Measurements from ENCODE around the gene DENND2C. TPM values are rescaled to one million over a fixed set of nuclear protein-coding genes. Genes with fewer than 3 reads are reported as not detected.

DENND2C gene
- total RNA-seq, 1 donor from 2014 or later: 1.6 TPM

- DNase-seq (ENCODE audit: extremely low spot score, unreplicated experiment): no peak
- no peaks in the 10 kb centered on the region for H3K36me3 Mint-ChIP-seq (ENCODE audit: unreplicated experiment)
- H3K4me1 Mint-ChIP-seq (ENCODE audit: unreplicated experiment): no peaks in the 10 kb centered on the region
- no peaks in the 10 kb centered on the region for H3K9me3 Mint-ChIP-seq (ENCODE audit: unreplicated experiment)
- H3K27ac Mint-ChIP-seq (ENCODE audit: unreplicated experiment): no peak overlapping the region
- no peak for TF ChIP-seq CTCF (IDR thresholded peaks at IDR 0.05)
- peaks cover 19% of the 10 kb centered on the region for H3K27me3 Mint-ChIP-seq (ENCODE audit: unreplicated experiment)
- no peak overlapping the region for H3K4me3 Mint-ChIP-seq (ENCODE audit: unreplicated experiment)
Measured at GRCh38 chr1:114545315-114545714, 124.5 kb downstream of the DENND2C start.

- TF ChIP-seq CTCF (IDR thresholded peaks at IDR 0.05): no peak
- H3K4me3 Mint-ChIP-seq (ENCODE audit: unreplicated experiment): no peak overlapping the region
- no peaks in the 10 kb centered on the region for H3K36me3 Mint-ChIP-seq (ENCODE audit: unreplicated experiment)
- H3K27me3 Mint-ChIP-seq (ENCODE audit: unreplicated experiment): peaks cover 18% of the 10 kb centered on the region
- DNase-seq (ENCODE audit: extremely low spot score, unreplicated experiment): no peak
- H3K4me1 Mint-ChIP-seq (ENCODE audit: unreplicated experiment): no peaks in the 10 kb centered on the region
- no peak overlapping the region for H3K27ac Mint-ChIP-seq (ENCODE audit: unreplicated experiment)
- no peaks in the 10 kb centered on the region for H3K9me3 Mint-ChIP-seq (ENCODE audit: unreplicated experiment)
Measured at GRCh38 chr1:114540821-114541220, 129.0 kb downstream of the DENND2C start.

GRCh38 chr1:114540272-114540671 lies 129.6 kb downstream of the DENND2C start:
- H3K36me3 Mint-ChIP-seq (ENCODE audit: unreplicated experiment): no peaks in the 10 kb centered on the region
- no peaks in the 10 kb centered on the region for H3K9me3 Mint-ChIP-seq (ENCODE audit: unreplicated experiment)
- H3K27ac Mint-ChIP-seq (ENCODE audit: unreplicated experiment): no peak overlapping the region
- DNase-seq (ENCODE audit: extremely low spot score, unreplicated experiment): no peak
- H3K4me1 Mint-ChIP-seq (ENCODE audit: unreplicated experiment): no peaks in the 10 kb centered on the region
- H3K4me3 Mint-ChIP-seq (ENCODE audit: unreplicated experiment): no peak overlapping the region
- H3K27me3 Mint-ChIP-seq (ENCODE audit: unreplicated experiment): peaks cover 18% of the 10 kb centered on the region
- no peak for TF ChIP-seq CTCF (IDR thresholded peaks at IDR 0.05)

- Mint-ChIP-seq H3K27ac (ENCODE audit: unreplicated experiment) (no peak overlapping the region), H3K4me3 (ENCODE audit: unreplicated experiment) (no peak overlapping the region), H3K36me3 (ENCODE audit: unreplicated experiment) (no peaks in the 10 kb centered on the region), H3K27me3 (ENCODE audit: unreplicated experiment) (peaks cover 8% of the 10 kb centered on the region), H3K9me3 (ENCODE audit: unreplicated experiment) (no peaks in the 10 kb centered on the region), H3K4me1 (ENCODE audit: unreplicated experiment) (no peaks in the 10 kb centered on the region)
- DNase-seq (ENCODE audit: extremely low spot score, unreplicated experiment): no peak
- no peak for TF ChIP-seq CTCF (IDR thresholded peaks at IDR 0.05)
Measured at GRCh38 chr1:114536043-114536442, 133.8 kb downstream of the DENND2C start.

- no peaks in the 10 kb centered on the region for H3K4me1 Mint-ChIP-seq (ENCODE audit: unreplicated experiment)
- H3K9me3 Mint-ChIP-seq (ENCODE audit: unreplicated experiment): no peaks in the 10 kb centered on the region
- H3K36me3 Mint-ChIP-seq (ENCODE audit: unreplicated experiment): no peaks in the 10 kb centered on the region
- no peak overlapping the region for H3K4me3 Mint-ChIP-seq (ENCODE audit: unreplicated experiment)
- no peak for TF ChIP-seq CTCF (IDR thresholded peaks at IDR 0.05)
- no peak overlapping the region for H3K27ac Mint-ChIP-seq (ENCODE audit: unreplicated experiment)
- no peak for DNase-seq (ENCODE audit: extremely low spot score, unreplicated experiment)
- peaks cover 6% of the 10 kb centered on the region for H3K27me3 Mint-ChIP-seq (ENCODE audit: unreplicated experiment)
Measured at GRCh38 chr1:114535401-114535800, 134.4 kb downstream of the DENND2C start.

Other genes starting within 250 kb of the DENND2C start
- gene TRIM33, start 158.8 kb downstream of the DENND2C start, total RNA-seq: 32.2 and 33.3 TPM in 2 replicates
- 36.5 and 39.3 TPM in 2 replicates for gene BCAS2, start 88.4 kb downstream of the DENND2C start, total RNA-seq
- not detected in 2 replicates for gene AMPD1, start 25.5 kb upstream of the DENND2C start, total RNA-seq
- gene NRAS, start 46.7 kb upstream of the DENND2C start, total RNA-seq: 35.9 TPM in 2 replicates
- gene CSDE1, start 87.9 kb upstream of the DENND2C start, total RNA-seq: 499 and 516 TPM in 2 replicates
- 57.2 and 60.4 TPM in 2 replicates for gene SIKE1, start 110.6 kb upstream of the DENND2C start, total RNA-seq
- not detected in 2 replicates for gene SYCP1, start 184.8 kb upstream of the DENND2C start, total RNA-seq